HepG2 (cell line): Measurements from ENCODE around the gene LRRC27. TPM values are rescaled to one million over a fixed set of nuclear protein-coding genes. Genes with fewer than 3 reads are reported as not detected.

Experiments used
- ASH2L ChIP-seq: fragments of 300-600, 200-600 bp; sonication (generic); IDR thresholded peaks from 2 replicates; pipeline ENCODE4 v1.7.0; 2017; ENCODE audit warnings: low read depth, mild to moderate bottlenecking, moderate library complexity, mixed read lengths, low read length; ENCODE audit not compliant: insufficient read length
- ATF1 ChIP-seq: IDR thresholded peaks from 2 replicates; pipeline ENCODE4 v1.6.1; 2016; ENCODE audit warnings: mild to moderate bottlenecking, control low read depth
- ATRX ChIP-seq: sonication (generic); formaldehyde crosslinking; IDR thresholded peaks from 2 replicates; pipeline ENCODE4 v1.4.0; 2020; ENCODE audit warnings: missing genetic modification reagents, borderline replicate concordance
- CAMTA2 ChIP-seq: sonication (generic); formaldehyde crosslinking; IDR thresholded peaks from 2 replicates; pipeline ENCODE4 v1.4.0; 2020; ENCODE audit warnings: mild to moderate bottlenecking, missing genetic modification reagents, borderline replicate concordance
- CEBPG ChIP-seq: IDR thresholded peaks from 2 replicates; pipeline ENCODE4 v1.6.1; 2016
- CHD2 ChIP-seq: IDR thresholded peaks from 2 replicates; pipeline ENCODE4 v1.6.1; 2011; ENCODE audit warnings: low read depth, low read length, improper control_type of control experiment
- ELF4 ChIP-seq: sonication (generic); formaldehyde crosslinking; IDR thresholded peaks from 2 replicates; pipeline ENCODE4 v1.5.0; 2020; ENCODE audit warnings: missing genetic modification reagents, mild to moderate bottlenecking, moderate library complexity, borderline replicate concordance
- EP300 ChIP-seq, 3 experiments: sonication (generic) in 1 of 3; formaldehyde crosslinking in 1 of 3; IDR thresholded peaks; 2 replicates each; pipeline versions ENCODE4 v1.5.1 to v1.6.1; 2011 to 2020; ENCODE audit warnings: low read depth in 2 of 3, low read length in 2 of 3, borderline replicate concordance in 1 of 3, improper control_type of control experiment in 1 of 3, mild to moderate bottlenecking in 1 of 3, missing genetic modification reagents in 1 of 3, moderate library complexity in 1 of 3
- HDAC6 ChIP-seq: fragments of 200-600 bp; sonication (generic); IDR thresholded peaks from 2 replicates; pipeline ENCODE4 v1.7.0; 2017; ENCODE audit warnings: mild to moderate bottlenecking, antibody characterized with exemption, low read length, low read depth
- HOXA9 ChIP-seq: sonication (generic); formaldehyde crosslinking; IDR thresholded peaks from 2 replicates; pipeline ENCODE4 v1.8.1; 2022; ENCODE audit warnings: missing genetic modification reagents, mild to moderate bottlenecking, moderate library complexity, borderline replicate concordance
- HOXD1 ChIP-seq: sonication (generic); formaldehyde crosslinking; IDR thresholded peaks from 2 replicates; pipeline ENCODE4 v1.5.0; 2020; ENCODE audit warnings: missing genetic modification reagents
- KAT7 ChIP-seq: IDR thresholded peaks from 2 replicates; pipeline ENCODE4 v1.6.1; 2018; ENCODE audit warnings: borderline replicate concordance, missing compliant biosample characterization
- KDM4B ChIP-seq: sonication (generic); formaldehyde crosslinking; IDR thresholded peaks from 2 replicates; pipeline ENCODE4 v1.4.0; 2020; ENCODE audit warnings: missing genetic modification reagents
- MBD4 ChIP-seq: IDR thresholded peaks from 2 replicates; pipeline ENCODE4 v1.6.1; 2012; ENCODE audit warnings: low read length, inconsistent platforms, borderline replicate concordance
- MEIS2 ChIP-seq: sonication (generic); formaldehyde crosslinking; IDR thresholded peaks from 2 replicates; pipeline ENCODE4 v1.9.0; 2021; ENCODE audit warnings: mild to moderate bottlenecking, missing genetic modification reagents
- SMC3 ChIP-seq: IDR thresholded peaks from 2 replicates; pipeline ENCODE4 v1.6.1; 2011; ENCODE audit warnings: low read length, improper control_type of control experiment
- SOX6 ChIP-seq, 2 experiments: fragments of 450-650 bp in 1 of 2; sonication (generic) in 1 of 2; formaldehyde crosslinking in 1 of 2; IDR thresholded peaks; 2 replicates each; pipeline versions ENCODE4 v1.4.0 to v1.6.1; 2017 to 2020; ENCODE audit warnings: antibody characterized with exemption in 1 of 2, mild to moderate bottlenecking in 1 of 2, missing genetic modification reagents in 1 of 2
- TBX3 ChIP-seq: fragments of 450-650 bp; IDR thresholded peaks from 2 replicates; pipeline ENCODE4 v1.6.1; 2017; ENCODE audit warnings: antibody characterized with exemption, mild to moderate bottlenecking, inconsistent platforms, borderline replicate concordance
- ZFYVE20 ChIP-seq: sonication (generic); formaldehyde crosslinking; IDR thresholded peaks from 2 replicates; pipeline ENCODE4 v1.8.0; 2023; ENCODE audit warnings: low read depth, mild to moderate bottlenecking, moderate library complexity, missing genetic modification reagents, borderline replicate concordance
- ZKSCAN8 ChIP-seq: IDR thresholded peaks from 2 replicates; pipeline ENCODE4 v1.6.1; 2016; ENCODE audit warnings: borderline replicate concordance, missing genetic modification reagents, missing compliant biosample characterization
- ZNF30 ChIP-seq: sonication (generic); formaldehyde crosslinking; IDR thresholded peaks from 2 replicates; pipeline ENCODE4 v1.5.0; 2020; ENCODE audit warnings: mild to moderate bottlenecking, missing genetic modification reagents
- ZNF7 ChIP-seq: IDR thresholded peaks from 2 replicates; pipeline ENCODE4 v1.6.1; 2016; ENCODE audit warnings: missing biosample characterization, missing genetic modification reagents
- ZNF749 ChIP-seq: sonication (generic); formaldehyde crosslinking; IDR thresholded peaks from 2 replicates; pipeline ENCODE4 v1.8.0; 2022; ENCODE audit warnings: mild to moderate bottlenecking, missing genetic modification reagents, moderate library complexity, borderline replicate concordance
- ZNF775 ChIP-seq: sonication (generic); formaldehyde crosslinking; IDR thresholded peaks from 2 replicates; pipeline ENCODE4 v1.4.0; 2020; ENCODE audit warnings: missing genetic modification reagents, mild to moderate bottlenecking, moderate library complexity, borderline replicate concordance
- ZSCAN20 ChIP-seq: sonication (generic); formaldehyde crosslinking; IDR thresholded peaks from 2 replicates; pipeline ENCODE4 v1.4.0; 2020; ENCODE audit warnings: missing genetic modification reagents, mild to moderate bottlenecking, borderline replicate concordance
- ZZZ3 ChIP-seq: sonication (generic); formaldehyde crosslinking; IDR thresholded peaks from 2 replicates; pipeline ENCODE4 v1.4.0; 2020; ENCODE audit warnings: missing genetic modification reagents, mild to moderate bottlenecking, borderline replicate concordance
- polyA plus RNA-seq, 8 experiments: library from polyadenylated mRNA; depleted of rRNA in 3 of 8; stranded (reverse) in 7 of 8; unstranded in 1 of 8; fragments of >200 nt; fragmentation: Illumina TruSeq in 4 of 8; extraction: Trizol in 4 of 8; gene quantifications; 2 replicates each; pipeline versions ENCODE4 v1.2.1 to v1.2.3, GENCODE V29; 2011 to 2016; ENCODE audit warnings: low read depth in 4 of 8, missing spikeins in 1 of 8, mixed read lengths in 1 of 8; ENCODE audit not compliant: insufficient read depth in 1 of 8
- total RNA-seq, 5 experiments: library from RNA; depleted of rRNA; stranded (reverse); fragments of >200 nt; fragmentation: Illumina TruSeq; extraction: Trizol; gene quantifications; 2 replicates each; pipeline ENCODE4 v1.2.3, GENCODE V29; 2016; ENCODE audit warnings: low read depth in 1 of 5
- TF ChIP-seq, protein P1 (sequence below): sonication (generic); formaldehyde crosslinking; IDR thresholded peaks from 2 replicates; pipeline ENCODE4 v1.4.0; 2020; ENCODE audit warnings: missing genetic modification reagents

LRRC27 gene
- total and polyA plus RNA-seq, 2 of the 13 experiments (the other 11 are each of a cell fraction or from before 2014, with no cell fraction given): 4.2 to 4.6 TPM

DNA sequence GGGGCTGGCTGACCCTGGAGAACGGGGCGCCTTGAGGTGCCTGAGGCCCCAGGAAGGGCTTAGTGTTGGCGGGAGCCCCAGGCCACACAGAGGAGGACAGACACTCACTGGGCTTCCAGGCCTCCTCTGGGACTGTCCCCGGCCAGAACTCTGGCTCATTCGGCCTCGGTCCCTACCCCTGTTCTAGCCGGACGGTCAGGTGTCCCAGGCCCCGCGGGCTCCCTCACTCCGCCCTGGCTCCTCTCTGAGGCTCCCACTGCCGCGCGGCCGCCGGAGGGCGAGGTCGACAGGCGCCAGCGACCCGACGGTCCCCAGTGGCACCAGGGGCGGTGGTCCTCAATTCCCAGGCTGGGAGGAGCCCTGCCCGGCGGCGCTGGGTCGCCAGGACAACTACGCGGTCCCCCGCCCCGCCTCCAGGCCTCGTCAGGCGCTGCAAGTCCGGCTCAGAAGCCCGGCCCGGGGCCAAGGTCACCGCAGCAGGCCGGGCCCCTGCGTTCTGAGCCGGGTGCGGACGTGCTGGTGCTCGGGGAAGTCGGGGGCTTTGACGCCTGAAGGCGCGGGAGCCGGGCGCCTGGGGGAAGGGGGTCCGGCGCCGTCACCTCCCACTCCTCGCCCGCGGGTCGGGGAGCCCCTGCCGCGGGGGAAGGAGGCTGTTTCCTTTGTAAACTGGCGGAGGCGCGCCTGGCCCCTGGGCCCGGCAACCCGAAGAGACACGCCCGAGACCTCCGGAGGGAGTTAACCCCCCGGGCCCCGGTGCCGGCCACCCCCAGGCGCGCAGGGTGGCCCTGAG lies 63.9 kb downstream of the LRRC27 start (continued):
- TF ChIP-seq ZSCAN20 (CRISPR knock-in tag) (peak; percentile 76; the same call in 1 of the 2 replicates), HOXA9 (CRISPR knock-in tag) (no peak), ATRX (CRISPR knock-in tag) (no peak), CHD2 (no peak), CAMTA2 (CRISPR knock-in tag) (no peak), HDAC6 (no peak), MBD4 (no peak), MEIS2 (CRISPR knock-in tag) (peak; percentile 66; the same call in 1 of the 2 replicates), HOXD1 (CRISPR knock-in tag) (peak; percentile 87), ATF1 (CRISPR knock-in tag) (no peak), ZFYVE20 (no peak), ZNF749 (CRISPR knock-in tag) (no peak), SOX6 (IDR thresholded peaks at IDR 0.05) (no peak), SOX6 (CRISPR knock-in tag; IDR thresholded peaks at IDR 0.05) (peak; percentile 31; the same call in 1 of the 2 replicates), ELF4 (CRISPR knock-in tag) (no peak), ZKSCAN8 (CRISPR knock-in tag) (no peak), KAT7 (CRISPR knock-in tag) (no peak), ZNF7 (CRISPR knock-in tag) (no peak), ZNF30 (CRISPR knock-in tag) (no peak), ZZZ3 (no peak), ASH2L (peak; percentile 44), TBX3 (no peak), CEBPG (CRISPR knock-in tag) (no peak), ZNF775 (no peak), KDM4B (CRISPR knock-in tag) (no peak), SMC3 (no peak), EP300 (IDR thresholded peaks at IDR 0.05; ENCODE audit: low read depth in 2 of 2, low read length in 2 of 2) (no peak), EP300 (CRISPR knock-in tag; IDR thresholded peaks at IDR 0.05; ENCODE audit: borderline replicate concordance) (no peak)
- TF ChIP-seq, protein P1, sequence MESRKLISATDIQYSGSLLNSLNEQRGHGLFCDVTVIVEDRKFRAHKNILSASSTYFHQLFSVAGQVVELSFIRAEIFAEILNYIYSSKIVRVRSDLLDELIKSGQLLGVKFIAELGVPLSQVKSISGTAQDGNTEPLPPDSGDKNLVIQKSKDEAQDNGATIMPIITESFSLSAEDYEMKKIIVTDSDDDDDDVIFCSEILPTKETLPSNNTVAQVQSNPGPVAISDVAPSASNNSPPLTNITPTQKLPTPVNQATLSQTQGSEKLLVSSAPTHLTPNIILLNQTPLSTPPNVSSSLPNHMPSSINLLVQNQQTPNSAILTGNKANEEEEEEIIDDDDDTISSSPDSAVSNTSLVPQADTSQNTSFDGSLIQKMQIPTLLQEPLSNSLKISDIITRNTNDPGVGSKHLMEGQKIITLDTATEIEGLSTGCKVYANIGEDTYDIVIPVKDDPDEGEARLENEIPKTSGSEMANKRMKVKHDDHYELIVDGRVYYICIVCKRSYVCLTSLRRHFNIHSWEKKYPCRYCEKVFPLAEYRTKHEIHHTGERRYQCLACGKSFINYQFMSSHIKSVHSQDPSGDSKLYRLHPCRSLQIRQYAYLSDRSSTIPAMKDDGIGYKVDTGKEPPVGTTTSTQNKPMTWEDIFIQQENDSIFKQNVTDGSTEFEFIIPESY: no peak
